Fibroblast of lung (primary cell): ENCODE data around the gene CHST4. TPM values are rescaled to one million over a fixed set of nuclear protein-coding genes. Genes with fewer than 3 reads are reported as not detected.

Experiments used
- DNase-seq, 2 donors: peaks; one replicate each; pipeline versions ENCODE4 v3.0.0 to v3.0.0-alpha.2; 2010; ENCODE audit warnings: low read depth in 2 of 2
- H2AFZ ChIP-seq: 2 replicates; pipeline ENCODE4 v1.5.1; 2012; ENCODE audit warnings: low read length, control low read depth, inconsistent platforms
- H3K27ac ChIP-seq: 2 replicates; pipeline ENCODE4 v1.5.1; 2011; ENCODE audit warnings: low read length, control low read depth; ENCODE audit not compliant: insufficient read depth
- H3K27me3 ChIP-seq: 2 replicates; pipeline ENCODE4 v1.5.1; 2011; ENCODE audit warnings: mild to moderate bottlenecking, low read length; ENCODE audit not compliant: control insufficient read depth, insufficient read depth
- H3K36me3 ChIP-seq: 2 replicates; pipeline ENCODE4 v1.5.1; 2011; ENCODE audit warnings: low read length; ENCODE audit not compliant: control insufficient read depth, insufficient read depth
- H3K4me1 ChIP-seq: 2 replicates; pipeline ENCODE4 v1.5.1; 2011; ENCODE audit warnings: low read length; ENCODE audit not compliant: control insufficient read depth, insufficient read depth; ENCODE audit errors: extremely low read depth
- H3K4me2 ChIP-seq: 2 replicates; pipeline ENCODE4 v1.5.1; 2011; ENCODE audit warnings: low read length, control low read depth; ENCODE audit not compliant: insufficient read depth; ENCODE audit errors: extremely low read depth
- H3K4me3 ChIP-seq, 4 experiments: fragments of 200-600 bp in 1 of 4; sonication (generic) in 1 of 4; replicated peaks in 1 of 4; 2 replicates each; pipeline ENCODE4 v1.5.1; 2011 to 2016; ENCODE audit warnings: low read length in 4 of 4, low read depth in 3 of 4, mild to moderate bottlenecking in 3 of 4, control low read depth in 2 of 4, inconsistent platforms in 1 of 4, mixed read lengths in 1 of 4; ENCODE audit not compliant: insufficient read depth in 1 of 4; ENCODE audit errors: control extremely low read depth in 1 of 4
- H3K79me2 ChIP-seq: 2 replicates; pipeline ENCODE4 v1.5.1; 2012; ENCODE audit warnings: mild to moderate bottlenecking, low read length, inconsistent platforms; ENCODE audit not compliant: control insufficient read depth, insufficient read depth
- H3K9ac ChIP-seq: 2 replicates; pipeline ENCODE4 v1.5.1; 2011; ENCODE audit warnings: mild to moderate bottlenecking, low read length, control low read depth; ENCODE audit not compliant: insufficient read depth
- H3K9me3 ChIP-seq: 2 replicates; pipeline ENCODE4 v1.5.1; 2012; ENCODE audit warnings: low read depth, low read length; ENCODE audit not compliant: control insufficient read depth, insufficient read depth
- H4K20me1 ChIP-seq: 2 replicates; pipeline ENCODE4 v1.5.1; 2011; ENCODE audit warnings: low read length; ENCODE audit not compliant: control insufficient read depth, insufficient read depth; ENCODE audit errors: extremely low read depth
- EZH2 ChIP-seq: IDR thresholded peaks from 2 replicates; pipeline ENCODE4 v1.5.1; 2012; ENCODE audit warnings: low read length, control low read depth, mild to moderate bottlenecking; ENCODE audit errors: missing control alignments
- polyA plus RNA-seq, 2 donors: library from polyadenylated mRNA; depleted of rRNA in 1 of 2; stranded (reverse) in 1 of 2; unstranded in 1 of 2; fragments of >200 nt; gene quantifications; 2 replicates each; pipeline ENCODE4 v1.2.1, GENCODE V29; 2011 to 2012; ENCODE audit warnings: missing spikeins in 1 of 2
- total RNA-seq: library from RNA; depleted of rRNA; stranded (reverse); fragments of >200 nt; gene quantifications from 2 replicates; pipeline ENCODE4 v1.2.1, GENCODE V29; 2014
- TF ChIP-seq, protein P1 (sequence below), 2 donors: IDR thresholded peaks in 1 of 2; conservative IDR thresholded peaks in 1 of 2; 1 replicate in 1 of 2; 2 replicates in 1 of 2; pipeline ENCODE4 v1.5.1; 2011 to 2012; ENCODE audit warnings: low read length in 2 of 2, control low read depth in 1 of 2, inconsistent platforms in 1 of 2, low read depth in 1 of 2, mild to moderate bottlenecking in 1 of 2

The CHST4 gene
- total and polyA plus RNA-seq, 2 donors (not counting 1 experiment from before 2014, with no cell fraction given) = not detected

DNA sequence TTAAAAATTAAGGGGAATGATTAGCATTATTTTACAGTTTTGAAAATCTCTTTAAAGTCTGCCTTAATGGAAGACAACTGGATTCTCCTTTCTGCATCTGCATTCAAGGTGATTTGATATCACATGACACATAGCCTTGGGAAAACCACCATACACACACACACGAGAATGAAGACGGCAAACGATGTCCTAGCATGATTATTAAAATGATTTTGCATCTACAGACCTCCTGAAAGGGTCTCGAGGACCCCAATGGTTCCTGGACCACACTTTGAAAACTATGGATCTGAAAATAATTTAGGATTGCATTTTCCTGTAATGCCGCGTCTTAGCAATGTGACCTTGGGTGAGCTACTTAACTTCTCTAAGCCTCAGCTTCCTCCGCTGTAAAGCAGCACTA is 11.8 kb upstream of the CHST4 start:
- TF ChIP-seq, protein P1, sequence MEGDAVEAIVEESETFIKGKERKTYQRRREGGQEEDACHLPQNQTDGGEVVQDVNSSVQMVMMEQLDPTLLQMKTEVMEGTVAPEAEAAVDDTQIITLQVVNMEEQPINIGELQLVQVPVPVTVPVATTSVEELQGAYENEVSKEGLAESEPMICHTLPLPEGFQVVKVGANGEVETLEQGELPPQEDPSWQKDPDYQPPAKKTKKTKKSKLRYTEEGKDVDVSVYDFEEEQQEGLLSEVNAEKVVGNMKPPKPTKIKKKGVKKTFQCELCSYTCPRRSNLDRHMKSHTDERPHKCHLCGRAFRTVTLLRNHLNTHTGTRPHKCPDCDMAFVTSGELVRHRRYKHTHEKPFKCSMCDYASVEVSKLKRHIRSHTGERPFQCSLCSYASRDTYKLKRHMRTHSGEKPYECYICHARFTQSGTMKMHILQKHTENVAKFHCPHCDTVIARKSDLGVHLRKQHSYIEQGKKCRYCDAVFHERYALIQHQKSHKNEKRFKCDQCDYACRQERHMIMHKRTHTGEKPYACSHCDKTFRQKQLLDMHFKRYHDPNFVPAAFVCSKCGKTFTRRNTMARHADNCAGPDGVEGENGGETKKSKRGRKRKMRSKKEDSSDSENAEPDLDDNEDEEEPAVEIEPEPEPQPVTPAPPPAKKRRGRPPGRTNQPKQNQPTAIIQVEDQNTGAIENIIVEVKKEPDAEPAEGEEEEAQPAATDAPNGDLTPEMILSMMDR (conservative IDR thresholded peaks at IDR 0.05 in 1 of 2, IDR thresholded peaks at IDR 0.05 in 1 of 2; ENCODE audit: low read depth in 1 of 2, low read length in 2 of 2) = no peak
- TF ChIP-seq EZH2 = no peak
- Histone ChIP-seq H4K20me1 (no peaks in the 10 kb centered on the region), H3K9me3 (no peaks in the 10 kb centered on the region), H3K27me3 (no peaks in the 10 kb centered on the region), H3K36me3 (no peaks in the 10 kb centered on the region), H3K4me2 (no peak overlapping the region), H2AFZ (no peak overlapping the region), H3K79me2 (no peaks in the 10 kb centered on the region), H3K27ac (no peak overlapping the region), H3K4me3 (no peak overlapping the region), H3K4me1 (no peaks in the 10 kb centered on the region), H3K9ac (no peak overlapping the region)
- no peak for DNase-seq

DNA sequence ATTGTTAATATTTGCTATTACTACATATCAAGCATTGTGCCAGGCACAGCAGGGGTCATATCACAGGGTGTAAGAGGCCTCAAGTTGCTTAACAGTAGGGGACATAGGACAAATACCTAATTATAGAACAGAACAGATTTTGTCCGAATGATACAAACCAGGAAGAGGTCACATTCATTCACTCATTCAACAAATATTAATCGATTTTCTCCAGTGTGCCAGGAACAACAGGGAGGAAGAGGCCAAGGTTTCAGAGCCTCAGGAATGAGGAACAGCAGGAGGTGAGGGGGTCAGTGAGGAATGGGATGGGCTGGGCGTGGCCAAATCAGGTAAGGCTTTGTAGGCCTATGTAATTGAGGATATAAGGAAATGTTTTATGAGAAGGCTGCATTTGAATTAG is 11.2 kb upstream of the CHST4 start:
- DNase-seq = no peak
- Histone ChIP-seq H3K79me2 (no peaks in the 10 kb centered on the region), H3K4me1 (no peaks in the 10 kb centered on the region), H3K4me3 (no peak overlapping the region), H3K9me3 (no peaks in the 10 kb centered on the region), H4K20me1 (no peaks in the 10 kb centered on the region), H3K27ac (no peak overlapping the region), H3K27me3 (no peaks in the 10 kb centered on the region), H3K4me2 (no peak overlapping the region), H3K9ac (no peak overlapping the region), H3K36me3 (no peaks in the 10 kb centered on the region), H2AFZ (no peak overlapping the region)
- no peak for TF ChIP-seq EZH2
- TF ChIP-seq, protein P1 (conservative IDR thresholded peaks at IDR 0.05 in 1 of 2, IDR thresholded peaks at IDR 0.05 in 1 of 2; ENCODE audit: low read depth in 1 of 2, low read length in 2 of 2) = no peak

DNA sequence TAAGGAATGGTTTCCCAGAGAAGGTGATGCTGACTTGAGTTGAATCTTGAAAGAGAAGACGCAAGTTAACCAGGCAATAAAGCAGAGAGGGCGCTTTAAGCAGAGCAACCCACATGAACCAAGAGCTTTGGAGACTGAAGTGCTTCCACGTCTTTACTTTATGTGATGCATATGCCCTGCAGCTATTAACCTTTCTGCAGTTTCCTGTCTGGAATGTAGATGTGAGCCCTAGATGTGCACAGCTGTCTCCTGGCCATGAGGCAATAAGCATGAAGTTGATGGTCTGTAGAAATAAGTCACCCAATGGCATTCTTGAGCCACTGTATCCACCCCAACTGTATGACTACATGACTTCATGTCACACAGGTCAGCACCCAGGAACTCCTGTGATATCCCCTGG is 5.7 kb upstream of the CHST4 start:
- Histone ChIP-seq H3K4me1 (no peaks in the 10 kb centered on the region), H3K27me3 (no peaks in the 10 kb centered on the region), H3K9me3 (no peaks in the 10 kb centered on the region), H3K9ac (no peak overlapping the region), H3K36me3 (no peaks in the 10 kb centered on the region), H2AFZ (no peak overlapping the region), H4K20me1 (no peaks in the 10 kb centered on the region), H3K27ac (no peak overlapping the region), H3K79me2 (no peaks in the 10 kb centered on the region), H3K4me2 (no peak overlapping the region), H3K4me3 (no peak overlapping the region)
- DNase-seq = no peak
- TF ChIP-seq, protein P1 (conservative IDR thresholded peaks at IDR 0.05 in 1 of 2, IDR thresholded peaks at IDR 0.05 in 1 of 2; ENCODE audit: low read depth in 1 of 2, low read length in 2 of 2) = no peak
- TF ChIP-seq EZH2 = no peak
